Amniotic stem cell (primary cell): ENCODE results near the gene IGIP.
"Not testable (repeated sequence)": the region's sequence is repeated elsewhere in the genome, so short reads cannot be mapped to it uniquely, and the experiment has no call there.

Source experiments
- DNase-seq: peaks from one replicate; lab custom pipeline; 2025; lab: John Stamatoyannopoulos, UW

The IGIP gene

DNA sequence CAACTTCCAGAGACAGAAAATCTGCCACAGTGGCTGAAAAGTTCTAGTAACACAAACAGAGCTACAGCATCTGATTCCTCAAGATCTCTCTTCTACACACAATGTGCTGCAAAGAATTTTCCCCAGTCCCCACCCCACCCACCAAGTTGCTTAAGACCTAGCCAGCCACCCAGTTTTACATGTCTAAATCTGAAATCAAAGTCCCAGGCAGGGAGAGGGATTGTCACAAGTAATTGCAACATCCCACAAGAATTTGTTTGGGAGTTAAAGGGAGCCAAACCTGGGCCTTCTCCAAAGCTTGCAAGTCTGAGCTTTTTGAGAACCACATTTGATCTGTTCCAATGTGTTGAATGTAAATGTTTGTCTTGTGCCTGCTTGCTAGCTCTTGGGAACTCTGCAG, 15.5 kb downstream of the IGIP start:
- DNase-seq = no peak

DNA sequence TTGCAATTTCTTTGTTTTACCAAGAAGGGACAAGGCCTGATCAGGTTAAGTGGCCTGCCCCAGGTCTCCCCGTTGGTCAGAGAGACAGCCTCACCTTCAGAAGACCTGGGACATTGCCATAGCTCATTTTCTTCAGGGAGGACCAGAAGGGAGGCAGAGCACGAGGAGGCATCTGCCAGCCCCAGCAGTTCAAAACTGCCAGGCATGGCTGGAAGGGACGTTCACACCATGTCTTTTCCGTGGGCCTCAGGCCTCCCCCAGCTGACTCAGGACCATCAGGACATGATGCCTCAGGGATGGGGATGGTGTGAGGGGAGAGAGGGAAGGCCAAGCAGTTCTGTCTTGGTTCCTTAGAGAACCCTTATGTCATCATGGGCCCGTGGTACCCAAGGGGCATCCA, 16.5 kb downstream of the IGIP start:
- no peak for DNase-seq

DNA sequence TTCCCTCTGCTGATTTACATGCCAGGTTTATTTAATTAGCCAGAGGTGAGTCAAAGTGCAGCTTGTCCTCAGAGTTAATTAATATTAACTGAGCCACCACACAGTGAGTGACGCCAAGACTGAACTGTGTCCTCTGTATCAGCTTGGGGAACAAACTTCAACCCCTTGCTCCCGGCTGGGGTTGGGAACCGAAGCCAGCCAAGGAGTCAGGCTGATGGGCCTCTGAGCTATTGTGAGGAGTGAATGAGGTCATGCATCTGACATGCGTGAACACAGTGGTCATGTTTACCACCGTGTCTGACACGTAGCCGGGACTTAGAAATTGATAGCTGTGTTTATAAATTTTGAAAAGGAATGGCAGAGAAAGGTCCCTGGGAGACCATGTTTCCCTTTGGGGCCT, 17.1 kb downstream of the IGIP start:
- DNase-seq = no peak

DNA sequence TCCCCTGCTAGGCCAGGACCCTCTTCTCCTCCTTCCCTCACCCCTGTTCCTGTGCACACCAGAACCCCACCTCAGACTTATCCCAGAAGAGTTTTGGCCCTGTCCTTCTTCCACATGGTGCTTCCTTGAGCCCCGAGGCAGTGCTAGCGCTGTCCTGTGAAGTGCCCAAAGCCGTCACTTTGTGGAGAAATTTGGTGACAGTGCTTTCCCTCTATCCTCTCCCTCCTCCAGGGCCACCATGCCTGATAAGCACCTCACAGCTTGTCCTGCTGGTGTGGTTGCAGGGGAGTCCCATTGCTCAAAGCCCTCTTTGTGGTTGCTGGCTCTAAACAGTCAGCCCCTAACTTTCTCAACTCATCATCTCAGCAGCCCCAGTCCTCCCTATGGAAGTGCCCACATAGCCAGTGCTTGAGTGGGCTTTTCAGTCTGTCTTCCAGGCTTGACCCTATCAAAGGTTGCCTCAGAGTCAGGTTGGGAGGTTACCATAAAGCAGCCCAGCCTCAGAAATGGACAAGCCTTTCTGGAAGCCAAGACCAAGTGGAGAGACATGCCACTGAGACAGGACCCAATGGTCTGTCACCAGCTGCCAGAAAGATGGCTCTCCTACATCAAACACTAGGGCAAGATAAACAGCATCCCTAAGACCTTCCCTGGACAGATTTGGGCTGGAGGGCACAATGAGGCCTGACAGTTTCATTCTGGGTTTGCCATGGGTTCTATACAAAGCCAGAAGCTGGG, 18.0 kb downstream of the IGIP start:
- DNase-seq = no peak

DNA sequence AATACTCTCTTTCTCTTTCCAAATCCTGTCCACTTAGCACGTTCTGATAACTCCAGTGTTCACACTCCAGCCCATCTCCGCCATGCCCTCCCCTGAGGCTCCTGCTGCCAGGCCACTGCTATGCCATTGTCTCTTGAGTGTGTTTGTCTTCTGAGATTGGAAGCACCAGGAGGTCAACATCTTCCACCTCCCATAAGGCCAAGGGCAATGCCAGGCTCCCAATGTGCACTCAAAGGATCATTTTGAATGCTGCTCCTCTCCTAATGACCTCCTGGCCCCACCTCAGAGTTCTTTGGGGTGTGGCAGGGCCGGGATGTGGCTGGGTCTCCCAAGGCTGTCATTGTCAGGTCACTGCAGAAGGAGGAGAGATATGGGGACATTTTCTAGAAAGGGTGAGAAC, 19.5 kb downstream of the IGIP start:
- no peak for DNase-seq

DNA sequence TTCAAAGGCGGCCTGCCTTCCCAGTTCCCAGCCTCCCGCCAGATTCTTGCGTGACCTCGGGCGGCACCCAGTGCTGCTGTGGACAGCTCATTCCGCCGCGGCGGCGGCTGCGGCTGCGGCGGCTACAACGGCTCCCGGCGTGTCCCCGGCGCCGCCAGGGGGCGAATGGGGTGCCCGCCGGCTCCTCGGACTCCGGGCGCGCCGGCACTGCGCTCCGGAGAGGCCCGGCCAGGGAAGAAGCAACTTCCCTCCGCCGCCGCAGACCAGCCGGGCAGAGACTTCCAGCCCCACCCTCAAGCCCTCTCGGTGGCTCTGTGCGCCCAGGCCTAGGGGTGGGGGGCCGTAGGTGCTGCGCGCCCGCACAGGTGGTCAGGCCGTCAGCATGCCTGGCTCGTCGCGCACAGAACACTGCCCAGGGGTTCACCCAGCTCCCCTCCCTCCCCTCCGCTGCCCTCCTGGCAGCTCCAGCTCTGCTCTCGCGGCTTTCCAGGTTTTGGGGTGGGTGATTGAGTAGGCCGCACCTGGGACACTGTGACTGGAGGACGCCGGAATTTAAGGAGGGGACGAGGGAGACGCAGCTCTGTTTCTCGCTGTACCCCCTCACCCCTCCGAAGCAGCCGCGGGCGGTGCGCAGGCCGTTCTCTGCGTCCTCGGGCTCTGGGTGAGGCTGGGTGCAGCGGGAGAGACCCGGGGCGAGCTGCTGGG, 20.2 kb downstream of the IGIP start:
- peak; percentile 53 for DNase-seq

DNA sequence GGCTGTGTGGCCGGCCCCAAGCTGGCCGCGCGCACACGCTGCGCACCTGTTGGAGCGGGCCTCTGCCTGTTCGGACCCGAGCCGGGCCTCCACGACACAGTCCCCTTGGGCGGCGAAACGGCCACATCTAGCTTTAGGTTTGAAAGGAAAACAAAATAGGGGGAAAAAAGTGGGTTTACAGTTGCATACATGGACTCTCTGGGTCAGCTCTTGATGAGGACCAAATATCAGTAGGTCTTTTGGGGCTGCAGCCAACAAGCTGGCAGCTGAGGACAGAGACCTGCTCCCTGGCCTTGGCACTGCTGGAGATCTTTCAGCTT, 20.7 kb downstream of the IGIP start:
- no peak for DNase-seq

DNA sequence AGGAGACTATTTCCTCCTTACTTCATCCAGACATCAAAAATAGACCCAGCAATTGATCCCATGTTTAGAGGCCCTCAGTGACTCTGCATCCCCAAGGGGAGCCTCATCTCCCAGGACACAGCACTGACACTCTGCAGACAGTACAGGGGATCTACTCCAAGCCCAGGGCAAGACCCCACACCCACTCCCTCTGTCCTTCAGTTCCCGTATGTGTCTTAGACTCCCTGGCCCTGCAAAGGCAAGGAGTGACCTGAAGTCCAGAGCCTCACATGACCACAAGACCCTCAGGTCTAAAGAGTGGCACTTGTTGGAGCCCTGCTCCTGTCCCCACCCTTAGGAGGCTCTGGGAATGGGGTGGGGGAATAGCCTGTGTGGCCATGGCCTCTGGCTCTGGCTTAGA, 21.7 kb downstream of the IGIP start:
- DNase-seq = no peak

DNA sequence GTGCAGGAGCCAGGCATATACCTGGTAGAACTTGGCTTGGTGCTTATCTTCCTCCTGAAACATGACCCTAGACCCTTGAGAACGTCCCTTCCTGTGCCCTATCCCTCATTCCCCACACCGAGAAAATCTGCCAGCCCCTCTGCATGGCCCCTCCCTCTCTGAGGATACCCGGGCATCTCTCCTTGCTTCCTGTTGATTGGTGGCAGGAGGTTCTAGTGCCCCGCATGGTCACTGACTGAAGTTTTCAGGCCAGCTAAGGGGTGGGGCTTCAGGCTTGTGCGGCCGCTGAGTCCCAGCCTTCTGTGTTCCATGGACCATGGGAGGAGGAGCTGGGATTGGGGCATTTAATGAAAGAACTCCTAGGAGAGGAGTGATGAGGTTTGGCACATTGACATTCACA, 22.8 kb downstream of the IGIP start:
- DNase-seq = no peak

DNA sequence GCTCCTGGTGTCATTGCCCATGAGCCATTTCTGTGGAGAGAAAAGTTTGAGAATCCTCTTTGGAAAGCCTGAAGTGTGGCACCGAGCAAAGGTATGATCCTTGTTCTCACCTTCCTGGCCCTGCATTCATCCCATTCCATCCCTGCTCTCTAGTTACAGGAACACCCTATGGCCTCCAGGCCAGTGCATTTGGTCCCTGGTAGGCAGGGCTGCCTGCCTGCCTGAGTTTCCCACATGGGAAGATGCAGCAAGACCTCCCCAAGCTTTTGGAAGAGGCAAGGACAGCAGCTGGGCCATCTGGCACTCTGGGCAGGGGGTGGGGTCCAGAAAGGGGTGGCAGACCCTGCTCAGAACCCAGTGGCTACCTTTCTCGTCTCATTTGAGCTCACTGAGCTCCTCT, 24.5 kb downstream of the IGIP start:
- no peak for DNase-seq

DNA sequence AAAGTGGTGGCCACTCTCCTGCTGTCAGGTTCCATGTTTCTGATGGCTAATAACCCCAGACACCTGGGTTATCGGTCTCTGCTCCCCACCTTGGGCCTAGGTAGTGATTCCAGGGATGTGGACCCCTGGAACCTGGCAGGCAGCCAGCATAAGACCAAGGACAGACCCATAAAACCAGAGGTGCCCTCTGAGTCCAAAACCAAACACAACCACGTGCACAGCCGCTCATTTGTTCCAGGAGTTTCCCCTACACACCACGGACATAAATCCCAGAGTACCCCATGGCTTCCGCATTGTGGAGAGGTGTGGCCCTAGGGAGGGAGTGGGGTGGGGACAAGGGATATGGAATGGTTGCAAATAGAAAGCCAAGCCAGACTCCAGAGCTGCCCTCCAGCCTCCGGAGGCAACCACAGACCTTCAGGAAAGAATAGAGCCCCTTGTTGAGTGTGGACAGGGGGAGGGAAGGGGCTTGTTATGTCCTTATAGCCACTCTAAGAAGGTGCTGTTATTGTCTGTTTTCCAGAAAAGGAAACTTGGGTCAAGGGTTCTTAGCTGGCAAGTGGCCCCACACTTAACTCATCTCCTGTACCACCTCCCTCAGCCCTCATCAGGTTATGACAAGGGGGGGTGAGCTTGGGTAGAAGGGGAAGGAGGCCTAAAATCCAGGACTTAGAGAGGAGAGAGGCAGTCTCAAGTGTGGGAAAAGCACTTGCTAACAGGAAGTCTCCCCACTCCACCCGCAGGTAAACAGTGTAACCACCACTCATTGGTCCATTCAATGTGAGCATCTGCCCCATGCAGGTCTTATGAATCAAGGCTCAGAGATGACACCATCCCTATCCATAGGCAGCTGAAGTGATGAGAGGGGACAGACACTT, 25.6 kb downstream of the IGIP start:
- no peak for DNase-seq

DNA sequence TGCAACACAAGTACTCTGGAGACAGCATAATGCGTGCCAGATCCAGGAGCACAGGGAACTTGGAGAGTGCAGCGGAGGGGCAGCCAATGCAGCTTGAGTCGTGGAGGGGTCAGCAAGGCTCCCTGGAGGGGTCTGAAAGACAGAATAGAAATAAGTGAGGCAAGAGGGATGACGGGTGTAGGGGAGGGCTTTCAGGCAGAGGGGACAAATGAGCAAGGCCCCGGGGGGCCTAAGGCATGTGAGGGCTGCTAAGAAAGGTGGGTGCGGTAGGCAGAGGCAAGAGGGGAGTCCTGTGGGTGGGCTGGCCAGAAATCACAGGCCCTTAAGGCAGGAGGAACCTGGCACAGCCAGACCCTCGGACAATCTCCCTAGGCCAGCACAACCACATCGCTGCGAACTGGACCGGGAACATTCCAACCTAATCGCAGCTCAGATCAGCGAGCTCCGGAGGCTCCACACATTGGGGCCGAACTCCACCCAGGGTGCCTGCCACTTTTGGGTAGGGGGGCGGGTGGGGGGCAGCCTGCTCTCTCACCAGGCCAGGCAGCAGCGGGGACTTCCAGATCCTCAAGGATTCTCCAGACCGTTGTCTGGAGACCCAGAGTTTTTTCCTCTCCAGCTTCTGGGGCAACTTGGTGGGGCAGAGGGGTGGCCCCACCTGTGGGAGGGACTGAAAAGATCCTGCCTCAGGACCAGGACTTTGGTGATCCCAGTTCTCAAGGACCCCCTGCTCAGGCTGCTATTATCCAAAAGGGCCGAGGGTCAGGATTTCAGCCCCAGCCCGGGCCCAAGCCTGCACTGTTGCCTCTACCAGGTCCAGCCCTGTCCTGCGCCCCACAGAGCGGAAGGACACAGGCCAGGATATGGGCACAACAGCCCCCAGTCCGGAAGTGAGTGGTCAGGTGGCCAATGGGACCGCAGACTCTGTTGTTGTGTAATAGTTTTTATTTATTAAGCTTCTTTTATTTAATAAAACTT, 26.6 kb downstream of the IGIP start:
- DNase-seq = no peak

DNA sequence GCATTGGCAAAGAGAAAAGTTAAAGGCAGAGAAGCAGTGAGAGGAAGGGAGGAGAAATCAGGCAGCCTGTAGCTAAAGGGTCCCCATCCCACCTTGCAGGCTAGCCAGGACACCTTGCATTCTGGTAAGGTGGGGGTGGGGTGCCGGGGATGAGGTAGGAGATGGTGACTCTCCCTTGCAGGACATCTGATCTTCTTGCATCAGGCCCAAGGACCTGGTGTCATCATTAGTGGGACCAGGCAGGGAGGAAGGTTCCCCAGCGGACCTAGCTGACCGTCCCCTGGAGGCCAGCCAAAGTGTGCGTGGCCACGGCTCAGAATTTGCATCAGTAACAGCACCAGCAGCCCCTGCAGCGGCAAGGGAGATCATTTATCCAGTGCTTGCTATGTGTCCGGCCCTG, 27.5 kb downstream of the IGIP start:
- DNase-seq = no peak

DNA sequence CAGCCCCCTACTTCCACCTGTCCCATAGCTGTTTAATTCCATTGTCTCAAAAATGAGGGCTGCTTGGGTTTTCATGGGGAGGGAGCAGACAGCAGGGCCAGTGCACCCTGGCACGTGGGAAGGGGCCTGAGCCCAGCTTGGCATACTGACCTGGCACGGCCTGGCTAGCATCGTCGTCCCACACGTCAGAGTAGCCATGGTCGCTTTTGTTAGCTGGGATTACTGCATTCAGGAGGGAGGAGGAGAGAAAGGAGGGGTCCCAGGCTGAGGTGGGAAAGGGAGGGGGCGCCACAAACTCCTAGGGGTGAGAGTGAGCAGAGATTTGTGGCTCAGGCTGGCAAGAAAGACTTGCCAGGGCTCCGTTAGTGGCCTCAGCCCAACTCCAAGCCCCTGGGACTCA, 28.2 kb downstream of the IGIP start:
- no peak for DNase-seq

DNA sequence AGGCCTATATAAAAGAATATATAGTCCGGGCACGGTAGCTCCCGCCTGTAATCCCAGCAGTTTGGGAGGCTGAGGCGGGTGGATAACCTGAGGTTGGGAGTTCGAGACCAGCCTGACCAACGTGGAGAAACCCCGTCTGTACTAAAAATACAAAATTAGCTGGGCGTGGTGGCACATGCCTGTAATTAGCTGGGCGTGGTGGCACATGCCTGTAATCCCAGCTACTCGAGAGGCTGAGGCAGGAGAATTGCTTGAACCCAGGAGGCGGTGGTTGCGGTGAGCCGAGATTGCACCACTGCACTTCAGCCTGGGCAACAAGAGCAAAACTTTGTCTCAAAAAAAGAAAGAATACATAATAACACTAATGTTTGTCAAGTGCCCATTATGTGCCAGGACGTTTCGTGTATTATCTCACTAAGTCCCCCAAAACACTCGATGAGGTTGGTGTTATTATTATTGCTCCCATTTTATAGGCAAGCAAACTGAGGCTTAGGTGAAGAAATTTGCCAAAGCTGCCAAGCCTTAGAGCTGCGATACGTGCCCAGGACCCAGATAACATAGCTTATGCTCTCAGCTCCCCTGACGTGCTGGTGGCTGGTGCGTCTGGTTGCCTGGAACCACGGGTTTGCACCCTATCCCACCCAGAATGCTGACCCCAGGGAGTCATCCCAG, 29.1 kb downstream of the IGIP start:
- DNase-seq = not testable (repeated sequence)

DNA sequence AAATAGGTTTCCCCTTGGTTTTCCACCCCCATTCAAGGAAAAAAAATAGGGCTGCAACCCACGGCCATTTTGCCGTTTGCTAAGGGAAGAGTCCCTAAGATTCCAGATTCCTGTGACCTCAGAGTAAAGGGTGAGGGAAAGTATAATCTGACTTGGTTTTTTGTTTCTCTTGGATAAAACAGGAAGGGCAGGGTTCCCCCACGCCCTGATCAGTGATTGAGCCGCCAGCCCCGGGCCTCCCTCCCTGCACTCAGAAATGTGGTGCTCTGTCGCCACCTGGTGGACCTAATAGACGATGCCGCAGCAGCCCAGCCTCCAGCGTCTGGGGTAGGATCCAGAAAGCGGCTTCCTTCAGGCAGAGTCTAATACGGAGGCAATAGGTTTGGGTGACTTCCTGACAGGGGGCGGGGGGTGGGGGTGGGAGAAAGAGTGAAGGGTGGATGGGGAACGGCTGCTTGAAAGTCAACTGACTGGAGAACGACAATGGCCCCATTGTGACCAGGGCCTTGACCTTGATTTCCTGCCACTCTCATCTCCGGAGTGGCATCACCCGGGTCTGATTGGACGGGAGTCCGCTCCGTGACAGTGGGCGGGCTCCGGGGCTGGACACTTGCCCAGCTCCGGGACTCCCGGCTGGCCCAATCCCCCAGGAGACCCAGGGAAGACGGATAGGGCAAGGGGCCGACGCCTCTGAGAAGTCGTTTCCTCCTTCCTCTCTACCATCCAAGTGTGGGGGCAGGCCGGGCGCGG, 31.5 kb downstream of the IGIP start:
- peak; percentile 56 for DNase-seq

DNA sequence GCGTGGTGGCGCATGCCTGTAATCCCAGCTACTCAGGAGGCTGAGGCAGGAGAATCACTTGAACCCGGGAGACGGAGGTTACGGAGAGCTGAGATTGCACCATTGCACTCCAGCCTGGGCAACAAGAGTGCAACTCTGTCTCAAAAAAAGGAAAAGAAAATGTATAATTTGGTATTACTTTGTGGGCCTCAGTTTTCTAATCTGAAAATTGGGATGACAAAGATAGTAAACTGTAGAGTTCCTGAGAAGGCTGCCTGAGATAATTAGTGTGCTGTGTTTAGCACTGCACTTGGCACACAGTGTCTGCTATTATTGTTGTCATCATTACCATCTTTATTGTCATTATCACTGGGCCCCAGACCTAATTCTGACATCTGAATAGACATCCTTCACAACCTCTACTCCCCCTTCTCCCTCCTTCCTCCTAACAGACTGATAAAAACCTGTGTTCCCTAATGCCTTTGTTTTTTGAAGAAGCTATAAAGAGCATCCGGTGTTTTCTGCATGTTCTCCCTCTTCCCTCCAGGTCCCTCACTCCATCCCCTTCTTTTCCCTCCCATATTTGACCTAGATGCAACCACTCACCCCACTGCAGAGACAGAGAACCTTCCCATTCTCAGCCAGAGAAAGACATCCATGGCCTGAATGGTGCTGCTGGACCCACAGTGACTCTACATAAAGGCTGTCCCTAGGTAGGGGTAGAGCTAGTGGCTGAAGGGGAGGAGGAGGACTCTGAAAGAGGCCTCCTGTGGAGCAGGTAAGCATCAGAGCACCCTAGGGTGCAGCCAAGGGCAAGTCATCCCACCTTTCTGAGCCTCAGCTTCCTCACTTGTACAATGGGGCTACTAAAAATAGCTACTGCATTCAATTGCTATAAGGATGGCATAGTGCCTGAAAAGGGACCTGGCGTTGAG, 33.5 kb downstream of the IGIP start:
- DNase-seq = no peak

DNA sequence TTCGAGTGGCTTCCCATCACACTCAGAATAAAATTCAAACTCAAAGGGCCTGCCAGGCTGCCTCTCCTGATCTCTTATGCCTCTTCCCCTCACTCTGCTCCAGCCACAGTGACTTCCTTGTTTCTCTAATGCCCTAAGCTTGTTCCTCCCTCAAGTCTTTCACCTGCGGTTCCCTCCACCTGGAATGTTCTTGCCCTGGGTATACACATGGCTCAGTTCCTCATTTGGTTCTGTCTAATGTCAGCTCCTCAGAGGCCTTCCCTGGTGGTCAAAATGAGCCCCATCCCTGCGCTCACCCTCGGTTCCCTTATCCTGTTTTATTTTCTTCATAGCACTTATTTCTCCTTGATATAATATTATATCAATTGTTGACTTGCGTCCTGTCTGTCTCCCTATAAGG, 36.5 kb downstream of the IGIP start:
- no peak for DNase-seq

DNA sequence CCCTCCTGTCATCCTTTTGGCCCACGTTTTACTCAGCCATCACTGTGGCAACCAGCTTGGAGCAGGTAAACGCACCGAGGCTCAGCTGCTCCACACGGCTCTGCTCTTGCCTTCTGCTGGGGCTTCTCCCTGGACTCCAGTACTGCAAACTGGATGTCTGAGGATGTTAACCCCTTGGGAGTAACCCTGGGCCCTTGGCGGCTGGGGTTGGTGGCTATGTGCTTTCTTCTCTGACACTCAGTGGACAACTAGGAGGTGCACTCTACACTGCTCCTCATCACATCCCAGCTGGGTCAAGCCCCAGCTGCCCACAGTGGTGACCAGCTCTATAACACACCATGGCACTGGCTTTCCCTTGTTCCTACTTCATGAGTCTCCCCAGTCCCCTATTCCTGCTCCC, 37.0 kb downstream of the IGIP start:
- no peak for DNase-seq
